ENCODE measurements around the gene CCR8.

Gene CCR8

DNA sequence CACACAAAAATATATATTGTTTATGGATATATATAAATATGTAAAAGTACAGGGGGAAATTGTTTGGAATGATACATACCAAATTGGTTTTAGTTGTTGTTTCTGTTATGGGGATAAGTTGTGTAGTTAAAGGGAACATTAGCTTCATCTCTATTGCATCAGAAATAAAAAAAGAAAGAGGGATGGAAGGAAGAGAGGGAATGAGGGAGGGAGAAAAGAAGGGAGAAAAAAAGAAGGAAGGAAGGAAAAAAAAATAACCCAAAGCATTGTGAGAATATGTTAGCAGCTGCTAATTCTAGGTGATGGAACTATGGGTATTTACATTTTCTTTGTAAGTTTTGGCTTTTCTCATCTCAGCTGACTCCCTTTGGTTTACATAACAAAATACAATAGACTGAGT lies 1.3 kb downstream of the CCR8 start:
- no peak for TF ChIP-seq ZNF658 (tag by site-specific recombination; IDR thresholded peaks at IDR 0.05)
- TF ChIP-seq ZNF146 (tag by site-specific recombination; IDR thresholded peaks at IDR 0.05): no peak
- TF ChIP-seq ZEB2 (tag by site-specific recombination; IDR thresholded peaks at IDR 0.05): no peak
- TF ChIP-seq ZNF274 (IDR thresholded peaks at IDR 0.05; ENCODE audit: low read length): no peak
- TF ChIP-seq ZNF274 (tag by site-specific recombination; IDR thresholded peaks at IDR 0.05; ENCODE audit: borderline replicate concordance): no peak
- no peak for TF ChIP-seq ZNF221 (tag by site-specific recombination; IDR thresholded peaks at IDR 0.05; ENCODE audit: borderline replicate concordance)
- TF ChIP-seq, protein P1, sequence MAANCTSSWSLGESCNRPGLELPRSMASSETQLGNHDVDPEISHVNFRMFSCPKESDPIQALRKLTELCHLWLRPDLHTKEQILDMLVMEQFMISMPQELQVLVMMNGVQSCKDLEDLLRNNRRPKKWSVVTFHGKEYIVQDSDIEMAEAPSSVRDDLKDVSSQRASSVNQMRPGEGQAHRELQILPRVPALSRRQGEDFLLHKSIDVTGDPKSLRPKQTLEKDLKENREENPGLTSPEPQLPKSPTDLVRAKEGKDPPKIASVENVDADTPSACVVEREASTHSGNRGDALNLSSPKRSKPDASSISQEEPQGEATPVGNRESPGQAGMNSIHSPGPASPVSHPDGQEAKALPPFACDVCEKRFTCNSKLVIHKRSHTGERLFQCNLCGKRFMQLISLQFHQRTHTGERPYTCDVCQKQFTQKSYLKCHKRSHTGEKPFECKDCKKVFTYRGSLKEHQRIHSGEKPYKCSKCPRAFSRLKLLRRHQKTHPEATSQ (tag by site-specific recombination; IDR thresholded peaks at IDR 0.05): no peak
- no peak for TF ChIP-seq ZNF624 (tag by site-specific recombination; IDR thresholded peaks at IDR 0.05)
- no peak for TF ChIP-seq ZNF623 (tag by site-specific recombination; IDR thresholded peaks at IDR 0.05)
- TF ChIP-seq ZNF292 (tag by site-specific recombination; IDR thresholded peaks at IDR 0.05; ENCODE audit: borderline replicate concordance, low read depth): no peak
- TF ChIP-seq ZNF112 (tag by site-specific recombination; IDR thresholded peaks at IDR 0.05): no peak
- TF ChIP-seq, protein P2, sequence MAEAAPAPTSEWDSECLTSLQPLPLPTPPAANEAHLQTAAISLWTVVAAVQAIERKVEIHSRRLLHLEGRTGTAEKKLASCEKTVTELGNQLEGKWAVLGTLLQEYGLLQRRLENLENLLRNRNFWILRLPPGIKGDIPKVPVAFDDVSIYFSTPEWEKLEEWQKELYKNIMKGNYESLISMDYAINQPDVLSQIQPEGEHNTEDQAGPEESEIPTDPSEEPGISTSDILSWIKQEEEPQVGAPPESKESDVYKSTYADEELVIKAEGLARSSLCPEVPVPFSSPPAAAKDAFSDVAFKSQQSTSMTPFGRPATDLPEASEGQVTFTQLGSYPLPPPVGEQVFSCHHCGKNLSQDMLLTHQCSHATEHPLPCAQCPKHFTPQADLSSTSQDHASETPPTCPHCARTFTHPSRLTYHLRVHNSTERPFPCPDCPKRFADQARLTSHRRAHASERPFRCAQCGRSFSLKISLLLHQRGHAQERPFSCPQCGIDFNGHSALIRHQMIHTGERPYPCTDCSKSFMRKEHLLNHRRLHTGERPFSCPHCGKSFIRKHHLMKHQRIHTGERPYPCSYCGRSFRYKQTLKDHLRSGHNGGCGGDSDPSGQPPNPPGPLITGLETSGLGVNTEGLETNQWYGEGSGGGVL (tag by site-specific recombination; IDR thresholded peaks at IDR 0.05): no peak
- no peak for TF ChIP-seq SP7 (tag by site-specific recombination; IDR thresholded peaks at IDR 0.05)
- TF ChIP-seq ZNF529 (tag by site-specific recombination; IDR thresholded peaks at IDR 0.05; ENCODE audit: insufficient replicate concordance): no peak
- no peak for TF ChIP-seq ZNF423 (tag by site-specific recombination; IDR thresholded peaks at IDR 0.05)
- TF ChIP-seq ZNF585B (tag by site-specific recombination; IDR thresholded peaks at IDR 0.05): no peak
- no peak for TF ChIP-seq YY1 (tag by site-specific recombination; IDR thresholded peaks at IDR 0.05)
- Histone ChIP-seq H3K36me3 (ENCODE audit: control insufficient read depth in 2 of 2, insufficient read depth in 1 of 2, low read length in 2 of 2) (no peaks in the 10 kb centered on the region), H3K9me3 (ENCODE audit: control insufficient read depth, insufficient read depth, low read depth, low read length) (no peaks in the 10 kb centered on the region), H3K27ac (ENCODE audit: extremely low read depth, low read depth, low read length) (no peak overlapping the region), H3K4me3 (ENCODE audit: low read depth, low read length) (no peak overlapping the region), H3K4me1 (ENCODE audit: control insufficient read depth, insufficient read depth, low read length) (no peaks in the 10 kb centered on the region)
- ChIA-PET POLR2A (no interaction called here), CTCF (interaction anchor here (1.7 kb wide), 1 partner anchor 39 kb away, joined by 3 read pairs; no protein-coding TSS in a partner anchor)

DNA sequence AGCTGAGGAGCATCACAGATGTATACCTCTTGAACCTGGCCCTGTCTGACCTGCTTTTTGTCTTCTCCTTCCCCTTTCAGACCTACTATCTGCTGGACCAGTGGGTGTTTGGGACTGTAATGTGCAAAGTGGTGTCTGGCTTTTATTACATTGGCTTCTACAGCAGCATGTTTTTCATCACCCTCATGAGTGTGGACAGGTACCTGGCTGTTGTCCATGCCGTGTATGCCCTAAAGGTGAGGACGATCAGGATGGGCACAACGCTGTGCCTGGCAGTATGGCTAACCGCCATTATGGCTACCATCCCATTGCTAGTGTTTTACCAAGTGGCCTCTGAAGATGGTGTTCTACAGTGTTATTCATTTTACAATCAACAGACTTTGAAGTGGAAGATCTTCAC lies 3.0 kb downstream of the CCR8 start:
- no peaks in the 10 kb centered on the region for H3K4me1 ChIP-seq (ENCODE audit: control insufficient read depth, insufficient read depth, low read length)
- ChIA-PET CTCF (interaction anchor here (1.7 kb wide), 1 partner anchor 41 kb away, joined by 3 read pairs; no protein-coding TSS in a partner anchor), POLR2A (no interaction called here)

More for the DNA sequence above, 3.0 kb downstream of the CCR8 start:
- Histone ChIP-seq H3K9me3 (ENCODE audit: control insufficient read depth, insufficient read depth, low read depth, low read length) (no peaks in the 10 kb centered on the region), H3K27ac (ENCODE audit: extremely low read depth, low read depth, low read length) (no peak overlapping the region), H3K4me3 (ENCODE audit: low read depth, low read length) (no peak overlapping the region), H3K36me3 (ENCODE audit: control insufficient read depth in 2 of 2, insufficient read depth in 1 of 2, low read length in 2 of 2) (no peaks in the 10 kb centered on the region)
- no peak for TF ChIP-seq ZXDB (tag by site-specific recombination; IDR thresholded peaks at IDR 0.05)
- no peak for TF ChIP-seq ZNF426 (tag by site-specific recombination; IDR thresholded peaks at IDR 0.05)
- TF ChIP-seq ZNF302 (tag by site-specific recombination; IDR thresholded peaks at IDR 0.05; ENCODE audit: low read depth): no peak
- TF ChIP-seq, protein P3, sequence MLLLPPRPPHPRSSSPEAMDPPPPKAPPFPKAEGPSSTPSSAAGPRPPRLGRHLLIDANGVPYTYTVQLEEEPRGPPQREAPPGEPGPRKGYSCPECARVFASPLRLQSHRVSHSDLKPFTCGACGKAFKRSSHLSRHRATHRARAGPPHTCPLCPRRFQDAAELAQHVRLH (tag by site-specific recombination; IDR thresholded peaks at IDR 0.05): no peak
- no peak for TF ChIP-seq KLF10 (tag by site-specific recombination; IDR thresholded peaks at IDR 0.05)
- TF ChIP-seq, protein P4, sequence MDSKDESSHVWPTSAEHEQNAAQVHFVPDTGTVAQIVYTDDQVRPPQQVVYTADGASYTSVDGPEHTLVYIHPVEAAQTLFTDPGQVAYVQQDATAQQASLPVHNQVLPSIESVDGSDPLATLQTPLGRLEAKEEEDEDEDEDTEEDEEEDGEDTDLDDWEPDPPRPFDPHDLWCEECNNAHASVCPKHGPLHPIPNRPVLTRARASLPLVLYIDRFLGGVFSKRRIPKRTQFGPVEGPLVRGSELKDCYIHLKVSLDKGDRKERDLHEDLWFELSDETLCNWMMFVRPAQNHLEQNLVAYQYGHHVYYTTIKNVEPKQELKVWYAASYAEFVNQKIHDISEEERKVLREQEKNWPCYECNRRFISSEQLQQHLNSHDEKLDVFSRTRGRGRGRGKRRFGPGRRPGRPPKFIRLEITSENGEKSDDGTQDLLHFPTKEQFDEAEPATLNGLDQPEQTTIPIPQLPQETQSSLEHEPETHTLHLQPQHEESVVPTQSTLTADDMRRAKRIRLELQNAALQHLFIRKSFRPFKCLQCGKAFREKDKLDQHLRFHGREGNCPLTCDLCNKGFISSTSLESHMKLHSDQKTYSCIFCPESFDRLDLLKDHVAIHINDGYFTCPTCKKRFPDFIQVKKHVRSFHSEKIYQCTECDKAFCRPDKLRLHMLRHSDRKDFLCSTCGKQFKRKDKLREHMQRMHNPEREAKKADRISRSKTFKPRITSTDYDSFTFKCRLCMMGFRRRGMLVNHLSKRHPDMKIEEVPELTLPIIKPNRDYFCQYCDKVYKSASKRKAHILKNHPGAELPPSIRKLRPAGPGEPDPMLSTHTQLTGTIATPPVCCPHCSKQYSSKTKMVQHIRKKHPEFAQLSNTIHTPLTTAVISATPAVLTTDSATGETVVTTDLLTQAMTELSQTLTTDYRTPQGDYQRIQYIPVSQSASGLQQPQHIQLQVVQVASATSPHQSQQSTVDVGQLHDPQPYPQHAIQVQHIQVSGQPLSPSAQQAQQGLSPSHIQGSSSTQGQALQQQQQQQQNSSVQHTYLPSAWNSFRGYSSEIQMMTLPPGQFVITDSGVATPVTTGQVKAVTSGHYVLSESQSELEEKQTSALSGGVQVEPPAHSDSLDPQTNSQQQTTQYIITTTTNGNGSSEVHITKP (tag by site-specific recombination; IDR thresholded peaks at IDR 0.05): no peak
- no peak for TF ChIP-seq ZNF548 (tag by site-specific recombination; IDR thresholded peaks at IDR 0.05)
- no peak for TF ChIP-seq ZFP37 (tag by site-specific recombination; IDR thresholded peaks at IDR 0.05)
- TF ChIP-seq, protein P5, sequence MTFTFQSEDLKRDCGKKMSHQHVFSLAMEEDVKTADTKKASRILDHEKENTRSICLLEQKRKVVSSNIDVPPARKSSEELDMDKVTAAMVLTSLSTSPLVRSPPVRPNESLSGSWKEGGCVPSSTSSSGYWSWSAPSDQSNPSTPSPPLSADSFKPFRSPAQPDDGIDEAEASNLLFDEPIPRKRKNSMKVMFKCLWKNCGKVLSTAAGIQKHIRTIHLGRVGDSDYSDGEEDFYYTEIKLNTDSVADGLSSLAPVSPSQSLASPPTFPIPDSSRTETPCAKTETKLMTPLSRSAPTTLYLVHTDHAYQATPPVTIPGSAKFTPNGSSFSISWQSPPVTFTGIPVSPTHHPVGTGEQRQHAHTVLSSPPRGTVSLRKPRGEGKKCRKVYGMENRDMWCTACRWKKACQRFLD (tag by site-specific recombination; IDR thresholded peaks at IDR 0.05): no peak
- TF ChIP-seq ZNF423 (tag by site-specific recombination; IDR thresholded peaks at IDR 0.05): no peak
- TF ChIP-seq, protein P6, sequence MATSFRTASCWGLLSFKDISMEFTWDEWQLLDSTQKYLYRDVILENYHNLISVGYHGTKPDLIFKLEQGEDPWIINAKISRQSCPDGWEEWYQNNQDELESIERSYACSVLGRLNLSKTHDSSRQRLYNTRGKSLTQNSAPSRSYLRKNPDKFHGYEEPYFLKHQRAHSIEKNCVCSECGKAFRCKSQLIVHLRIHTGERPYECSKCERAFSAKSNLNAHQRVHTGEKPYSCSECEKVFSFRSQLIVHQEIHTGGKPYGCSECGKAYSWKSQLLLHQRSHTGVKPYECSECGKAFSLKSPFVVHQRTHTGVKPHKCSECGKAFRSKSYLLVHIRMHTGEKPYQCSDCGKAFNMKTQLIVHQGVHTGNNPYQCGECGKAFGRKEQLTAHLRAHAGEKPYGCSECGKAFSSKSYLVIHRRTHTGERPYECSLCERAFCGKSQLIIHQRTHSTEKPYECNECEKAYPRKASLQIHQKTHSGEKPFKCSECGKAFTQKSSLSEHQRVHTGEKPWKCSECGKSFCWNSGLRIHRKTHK (tag by site-specific recombination; IDR thresholded peaks at IDR 0.05): no peak
- TF ChIP-seq ZNF626 (tag by site-specific recombination; IDR thresholded peaks at IDR 0.05): no peak

All from HEK293 (cell line).